Heart left ventricle (tissue), 13 donors: Measurements from ENCODE around the gene PANX1.

Source experiments
- CTCF ChIP-seq, 12 donors: fragments of 200-600 bp; sonication (generic) in 4 of 12; IDR thresholded peaks; one replicate each; pipeline versions ENCODE4 v1.5.0 to v1.8.0; 2018 to 2022; ENCODE audit warnings: antibody characterized with exemption in 12 of 12, mild to moderate bottlenecking in 5 of 12
- POLR2A ChIP-seq, 2 donors: fragments of 450-650 bp; IDR thresholded peaks; one replicate each; pipeline ENCODE4 v1.6.1; 2017; ENCODE audit warnings: antibody characterized with exemption in 2 of 2, mild to moderate bottlenecking in 2 of 2, moderate library complexity in 2 of 2
- donor health status: ischemic (EF 13 %, LVEDD 7.1; RV severe dilation, severe dysfunction).
- donor health status: DM: no; HTN: yes; CAD: no.
- donor health status: DM: no; HTN: no; CAD: no.
- donor health status: ischemic (EF 25% LVEDD 6.9; RV normal size, moderate dysfunction).
- donor health status: ischemic (EF 25% LVEDD 5.7; RV mildly dilated, moderate dysfunction).
- donor health status: ischemic (EF 35%, LVEDD 5.7; RV mildly dilated, moderate dysfunction).
- donor health status: nonischemic (EF 11% LVEDD 7.7; RV severe dilation, severe dysfunction).
- donor health status: DM: yes; HTN: yes; CAD: no.
- donor health status: PGD.
- donor health status: ischemic (EF 29% LVEDD 5.4; RV normal size, mild dysfunction).
- donor health status: nonischemic (EF 23%, LVEDD 6.1; RV moderate dilation, normal function).

- TF ChIP-seq POLR2A (IDR thresholded peaks at IDR 0.05) (no peak), CTCF (IDR thresholded peaks at IDR 0.05) (no peak)
Measured at GRCh38 chr11:94133752-94134151, 5.1 kb downstream of the PANX1 start.
